Measurements from ENCODE around the gene ADGRL3.

Gene ADGRL3

DNA sequence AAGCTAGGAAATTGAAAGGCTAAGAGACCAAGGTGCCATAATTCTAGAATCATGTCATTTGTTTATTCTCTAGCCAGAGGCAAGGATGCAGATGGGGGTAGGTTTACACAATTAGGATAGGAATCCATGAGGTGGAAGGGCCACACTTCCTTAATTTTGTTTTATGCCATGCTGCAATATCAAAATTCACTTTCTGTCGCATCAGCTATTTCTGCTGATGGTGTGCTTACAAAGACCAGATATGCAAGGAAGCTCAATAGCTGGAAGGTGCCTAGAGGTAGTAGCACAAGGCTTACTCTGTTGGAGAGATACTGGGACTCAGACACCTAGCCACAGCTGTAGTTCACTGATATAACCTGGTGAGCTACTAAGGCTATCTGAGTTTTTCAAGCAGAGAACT is 328.5 kb downstream of the ADGRL3 start:
- no peak for TF ChIP-seq RARB (CRISPR knock-in tag; IDR thresholded peaks at IDR 0.05)
- no peak for TF ChIP-seq TCF4 (CRISPR knock-in tag; IDR thresholded peaks at IDR 0.05; ENCODE audit: borderline replicate concordance)
- TF ChIP-seq TOX (CRISPR knock-in tag; IDR thresholded peaks at IDR 0.05; ENCODE audit: borderline replicate concordance), result no peak
- TF ChIP-seq ZFP30 (CRISPR knock-in tag; IDR thresholded peaks at IDR 0.05), result no peak
- no peak for TF ChIP-seq ZFP3 (CRISPR knock-in tag; IDR thresholded peaks at IDR 0.05)
- TF ChIP-seq, protein P1, sequence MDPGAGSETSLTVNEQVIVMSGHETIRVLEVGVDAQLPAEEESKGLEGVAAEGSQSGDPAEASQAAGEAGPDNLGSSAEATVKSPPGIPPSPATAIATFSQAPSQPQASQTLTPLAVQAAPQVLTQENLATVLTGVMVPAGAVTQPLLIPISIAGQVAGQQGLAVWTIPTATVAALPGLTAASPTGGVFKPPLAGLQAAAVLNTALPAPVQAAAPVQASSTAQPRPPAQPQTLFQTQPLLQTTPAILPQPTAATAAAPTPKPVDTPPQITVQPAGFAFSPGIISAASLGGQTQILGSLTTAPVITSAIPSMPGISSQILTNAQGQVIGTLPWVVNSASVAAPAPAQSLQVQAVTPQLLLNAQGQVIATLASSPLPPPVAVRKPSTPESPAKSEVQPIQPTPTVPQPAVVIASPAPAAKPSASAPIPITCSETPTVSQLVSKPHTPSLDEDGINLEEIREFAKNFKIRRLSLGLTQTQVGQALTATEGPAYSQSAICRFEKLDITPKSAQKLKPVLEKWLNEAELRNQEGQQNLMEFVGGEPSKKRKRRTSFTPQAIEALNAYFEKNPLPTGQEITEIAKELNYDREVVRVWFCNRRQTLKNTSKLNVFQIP (CRISPR knock-in tag; IDR thresholded peaks at IDR 0.05; ENCODE audit: borderline replicate concordance, low read depth), result no peak
- TF ChIP-seq GLIS3 (CRISPR knock-in tag; IDR thresholded peaks at IDR 0.05), result no peak
- no peak for TF ChIP-seq ESRRG (CRISPR knock-in tag; IDR thresholded peaks at IDR 0.05)
- no peak for TF ChIP-seq ISL1 (CRISPR knock-in tag; IDR thresholded peaks at IDR 0.05)
- no peak for TF ChIP-seq CSDC2 (CRISPR knock-in tag; IDR thresholded peaks at IDR 0.05)
- no peak for ATAC-seq

DNA sequence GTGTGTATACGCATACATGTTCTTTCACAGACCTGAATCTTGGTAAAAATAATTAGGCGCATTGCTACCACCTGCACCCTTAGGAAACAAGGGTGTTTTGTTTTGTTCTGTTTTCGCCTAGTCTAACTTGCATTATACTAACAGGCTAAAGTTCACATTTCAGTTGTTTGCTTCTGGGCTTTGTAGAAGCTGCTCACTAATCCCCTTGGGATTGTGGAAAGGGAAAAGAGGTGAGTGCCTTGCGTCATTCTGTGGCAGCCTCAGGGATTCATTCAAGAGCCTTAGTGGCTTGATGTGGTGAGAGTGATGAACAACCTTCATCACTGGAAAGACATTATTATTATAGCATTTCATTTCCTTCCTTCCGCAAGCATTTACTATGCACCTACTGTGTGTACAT is 331.1 kb downstream of the ADGRL3 start:
- TF ChIP-seq OSR1 (CRISPR knock-in tag; IDR thresholded peaks at IDR 0.05), result no peak
- TF ChIP-seq, protein P2, sequence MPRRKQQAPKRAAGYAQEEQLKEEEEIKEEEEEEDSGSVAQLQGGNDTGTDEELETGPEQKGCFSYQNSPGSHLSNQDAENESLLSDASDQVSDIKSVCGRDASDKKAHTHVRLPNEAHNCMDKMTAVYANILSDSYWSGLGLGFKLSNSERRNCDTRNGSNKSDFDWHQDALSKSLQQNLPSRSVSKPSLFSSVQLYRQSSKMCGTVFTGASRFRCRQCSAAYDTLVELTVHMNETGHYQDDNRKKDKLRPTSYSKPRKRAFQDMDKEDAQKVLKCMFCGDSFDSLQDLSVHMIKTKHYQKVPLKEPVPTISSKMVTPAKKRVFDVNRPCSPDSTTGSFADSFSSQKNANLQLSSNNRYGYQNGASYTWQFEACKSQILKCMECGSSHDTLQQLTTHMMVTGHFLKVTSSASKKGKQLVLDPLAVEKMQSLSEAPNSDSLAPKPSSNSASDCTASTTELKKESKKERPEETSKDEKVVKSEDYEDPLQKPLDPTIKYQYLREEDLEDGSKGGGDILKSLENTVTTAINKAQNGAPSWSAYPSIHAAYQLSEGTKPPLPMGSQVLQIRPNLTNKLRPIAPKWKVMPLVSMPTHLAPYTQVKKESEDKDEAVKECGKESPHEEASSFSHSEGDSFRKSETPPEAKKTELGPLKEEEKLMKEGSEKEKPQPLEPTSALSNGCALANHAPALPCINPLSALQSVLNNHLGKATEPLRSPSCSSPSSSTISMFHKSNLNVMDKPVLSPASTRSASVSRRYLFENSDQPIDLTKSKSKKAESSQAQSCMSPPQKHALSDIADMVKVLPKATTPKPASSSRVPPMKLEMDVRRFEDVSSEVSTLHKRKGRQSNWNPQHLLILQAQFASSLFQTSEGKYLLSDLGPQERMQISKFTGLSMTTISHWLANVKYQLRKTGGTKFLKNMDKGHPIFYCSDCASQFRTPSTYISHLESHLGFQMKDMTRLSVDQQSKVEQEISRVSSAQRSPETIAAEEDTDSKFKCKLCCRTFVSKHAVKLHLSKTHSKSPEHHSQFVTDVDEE (CRISPR knock-in tag; IDR thresholded peaks at IDR 0.05), result no peak
- no peak for TF ChIP-seq BACH2 (CRISPR knock-in tag; IDR thresholded peaks at IDR 0.05; ENCODE audit: borderline replicate concordance)
- TF ChIP-seq GLIS3 (CRISPR knock-in tag; IDR thresholded peaks at IDR 0.05), result no peak
- no peak for TF ChIP-seq ZNF70 (CRISPR knock-in tag; IDR thresholded peaks at IDR 0.05)
- TF ChIP-seq, protein P3, sequence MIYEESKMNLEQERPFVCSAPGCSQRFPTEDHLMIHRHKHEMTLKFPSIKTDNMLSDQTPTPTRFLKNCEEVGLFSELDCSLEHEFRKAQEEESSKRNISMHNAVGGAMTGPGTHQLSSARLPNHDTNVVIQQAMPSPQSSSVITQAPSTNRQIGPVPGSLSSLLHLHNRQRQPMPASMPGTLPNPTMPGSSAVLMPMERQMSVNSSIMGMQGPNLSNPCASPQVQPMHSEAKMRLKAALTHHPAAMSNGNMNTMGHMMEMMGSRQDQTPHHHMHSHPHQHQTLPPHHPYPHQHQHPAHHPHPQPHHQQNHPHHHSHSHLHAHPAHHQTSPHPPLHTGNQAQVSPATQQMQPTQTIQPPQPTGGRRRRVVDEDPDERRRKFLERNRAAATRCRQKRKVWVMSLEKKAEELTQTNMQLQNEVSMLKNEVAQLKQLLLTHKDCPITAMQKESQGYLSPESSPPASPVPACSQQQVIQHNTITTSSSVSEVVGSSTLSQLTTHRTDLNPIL (CRISPR knock-in tag; IDR thresholded peaks at IDR 0.05; ENCODE audit: low read depth), result no peak
- no peak for TF ChIP-seq ARNTL (CRISPR knock-in tag; IDR thresholded peaks at IDR 0.05; ENCODE audit: borderline replicate concordance, low read depth)
- no peak for TF ChIP-seq ESRRG (CRISPR knock-in tag; IDR thresholded peaks at IDR 0.05)
- no peak for TF ChIP-seq ZNF565 (CRISPR knock-in tag; conservative IDR thresholded peaks at IDR 0.05; ENCODE audit: low read depth)
- no peak for TF ChIP-seq ZNF8 (CRISPR knock-in tag; IDR thresholded peaks at IDR 0.05)
- TF ChIP-seq PPARA (CRISPR knock-in tag; IDR thresholded peaks at IDR 0.05; ENCODE audit: borderline replicate concordance), result no peak
- TF ChIP-seq, protein P4, sequence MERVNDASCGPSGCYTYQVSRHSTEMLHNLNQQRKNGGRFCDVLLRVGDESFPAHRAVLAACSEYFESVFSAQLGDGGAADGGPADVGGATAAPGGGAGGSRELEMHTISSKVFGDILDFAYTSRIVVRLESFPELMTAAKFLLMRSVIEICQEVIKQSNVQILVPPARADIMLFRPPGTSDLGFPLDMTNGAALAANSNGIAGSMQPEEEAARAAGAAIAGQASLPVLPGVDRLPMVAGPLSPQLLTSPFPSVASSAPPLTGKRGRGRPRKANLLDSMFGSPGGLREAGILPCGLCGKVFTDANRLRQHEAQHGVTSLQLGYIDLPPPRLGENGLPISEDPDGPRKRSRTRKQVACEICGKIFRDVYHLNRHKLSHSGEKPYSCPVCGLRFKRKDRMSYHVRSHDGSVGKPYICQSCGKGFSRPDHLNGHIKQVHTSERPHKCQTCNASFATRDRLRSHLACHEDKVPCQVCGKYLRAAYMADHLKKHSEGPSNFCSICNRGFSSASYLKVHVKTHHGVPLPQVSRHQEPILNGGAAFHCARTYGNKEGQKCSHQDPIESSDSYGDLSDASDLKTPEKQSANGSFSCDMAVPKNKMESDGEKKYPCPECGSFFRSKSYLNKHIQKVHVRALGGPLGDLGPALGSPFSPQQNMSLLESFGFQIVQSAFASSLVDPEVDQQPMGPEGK (CRISPR knock-in tag; IDR thresholded peaks at IDR 0.05; ENCODE audit: borderline replicate concordance), result no peak
- no peak for TF ChIP-seq CSDC2 (CRISPR knock-in tag; IDR thresholded peaks at IDR 0.05)
- no peak for TF ChIP-seq RARB (CRISPR knock-in tag; IDR thresholded peaks at IDR 0.05)
- TF ChIP-seq, protein P1 (CRISPR knock-in tag; IDR thresholded peaks at IDR 0.05; ENCODE audit: borderline replicate concordance, low read depth), result no peak
- no peak for TF ChIP-seq ZC3H10 (CRISPR knock-in tag; IDR thresholded peaks at IDR 0.05)
- no peak for TF ChIP-seq ISL1 (CRISPR knock-in tag; IDR thresholded peaks at IDR 0.05)
- no peak for ATAC-seq

DNA sequence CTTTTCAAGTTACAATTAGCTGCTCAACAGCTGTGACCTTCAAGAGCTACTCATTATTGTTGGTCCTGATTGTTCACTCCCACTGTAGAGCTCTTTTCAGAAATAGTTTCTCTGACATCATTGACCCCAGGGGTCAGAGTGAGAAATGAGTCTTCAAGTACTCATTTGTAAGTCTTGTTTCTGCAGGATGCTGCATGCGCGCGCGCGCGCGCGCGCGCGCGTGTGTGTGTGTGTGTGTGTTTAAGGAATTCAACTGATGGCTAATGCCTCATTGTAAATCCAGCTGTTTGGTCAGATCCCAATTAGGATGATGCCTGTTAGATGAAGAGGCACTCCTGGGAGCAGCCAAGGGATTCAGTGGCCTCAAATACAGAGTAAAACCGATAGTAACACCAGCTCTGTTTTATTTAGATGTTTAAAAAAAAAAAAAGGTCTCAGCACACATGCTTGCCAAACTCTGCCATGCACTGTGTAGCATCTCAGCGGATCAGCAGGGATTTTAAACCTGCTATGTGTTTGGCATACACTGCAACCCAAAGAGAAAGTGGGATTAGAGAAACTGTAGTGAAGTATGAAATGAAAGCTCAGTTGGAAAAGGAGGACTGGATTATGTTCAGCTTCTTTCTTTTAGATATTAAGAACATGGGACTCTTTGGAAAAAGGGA is 332.3 kb downstream of the ADGRL3 start:
- no peak for ATAC-seq
- TF ChIP-seq BACH2 (CRISPR knock-in tag; IDR thresholded peaks at IDR 0.05; ENCODE audit: borderline replicate concordance) (no peak), TCF4 (CRISPR knock-in tag; IDR thresholded peaks at IDR 0.05; ENCODE audit: borderline replicate concordance) (no peak), ZNF565 (CRISPR knock-in tag; conservative IDR thresholded peaks at IDR 0.05; ENCODE audit: low read depth) (no peak), TOX (CRISPR knock-in tag; IDR thresholded peaks at IDR 0.05; ENCODE audit: borderline replicate concordance) (no peak), PPARA (CRISPR knock-in tag; IDR thresholded peaks at IDR 0.05; ENCODE audit: borderline replicate concordance) (no peak), ZFP30 (CRISPR knock-in tag; IDR thresholded peaks at IDR 0.05) (no peak), ZC3H10 (CRISPR knock-in tag; IDR thresholded peaks at IDR 0.05) (no peak), ZNF70 (CRISPR knock-in tag; IDR thresholded peaks at IDR 0.05) (no peak)
- TF ChIP-seq, protein P4 (CRISPR knock-in tag; IDR thresholded peaks at IDR 0.05; ENCODE audit: borderline replicate concordance), result no peak
- TF ChIP-seq, protein P3 (CRISPR knock-in tag; IDR thresholded peaks at IDR 0.05; ENCODE audit: low read depth), result no peak
- TF ChIP-seq, protein P5, sequence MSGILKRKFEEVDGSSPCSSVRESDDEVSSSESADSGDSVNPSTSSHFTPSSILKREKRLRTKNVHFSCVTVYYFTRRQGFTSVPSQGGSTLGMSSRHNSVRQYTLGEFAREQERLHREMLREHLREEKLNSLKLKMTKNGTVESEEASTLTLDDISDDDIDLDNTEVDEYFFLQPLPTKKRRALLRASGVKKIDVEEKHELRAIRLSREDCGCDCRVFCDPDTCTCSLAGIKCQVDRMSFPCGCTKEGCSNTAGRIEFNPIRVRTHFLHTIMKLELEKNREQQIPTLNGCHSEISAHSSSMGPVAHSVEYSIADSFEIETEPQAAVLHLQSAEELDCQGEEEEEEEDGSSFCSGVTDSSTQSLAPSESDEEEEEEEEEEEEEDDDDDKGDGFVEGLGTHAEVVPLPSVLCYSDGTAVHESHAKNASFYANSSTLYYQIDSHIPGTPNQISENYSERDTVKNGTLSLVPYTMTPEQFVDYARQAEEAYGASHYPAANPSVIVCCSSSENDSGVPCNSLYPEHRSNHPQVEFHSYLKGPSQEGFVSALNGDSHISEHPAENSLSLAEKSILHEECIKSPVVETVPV (CRISPR knock-in tag; IDR thresholded peaks at IDR 0.05), result no peak
